ENCODE results near the gene PMEPA1. TPM values are rescaled to one million over a fixed set of nuclear protein-coding genes. Genes with fewer than 3 reads are reported as not detected.
A peak's percentile ranks its signal among the peaks of the same experiment; 100 is the strongest.

The PMEPA1 gene
- total and polyA plus RNA-seq, 2 donors (not counting 3 experiments of a cell fraction or from before 2014, with no cell fraction given) = 31.6 to 33.2 TPM

DNA sequence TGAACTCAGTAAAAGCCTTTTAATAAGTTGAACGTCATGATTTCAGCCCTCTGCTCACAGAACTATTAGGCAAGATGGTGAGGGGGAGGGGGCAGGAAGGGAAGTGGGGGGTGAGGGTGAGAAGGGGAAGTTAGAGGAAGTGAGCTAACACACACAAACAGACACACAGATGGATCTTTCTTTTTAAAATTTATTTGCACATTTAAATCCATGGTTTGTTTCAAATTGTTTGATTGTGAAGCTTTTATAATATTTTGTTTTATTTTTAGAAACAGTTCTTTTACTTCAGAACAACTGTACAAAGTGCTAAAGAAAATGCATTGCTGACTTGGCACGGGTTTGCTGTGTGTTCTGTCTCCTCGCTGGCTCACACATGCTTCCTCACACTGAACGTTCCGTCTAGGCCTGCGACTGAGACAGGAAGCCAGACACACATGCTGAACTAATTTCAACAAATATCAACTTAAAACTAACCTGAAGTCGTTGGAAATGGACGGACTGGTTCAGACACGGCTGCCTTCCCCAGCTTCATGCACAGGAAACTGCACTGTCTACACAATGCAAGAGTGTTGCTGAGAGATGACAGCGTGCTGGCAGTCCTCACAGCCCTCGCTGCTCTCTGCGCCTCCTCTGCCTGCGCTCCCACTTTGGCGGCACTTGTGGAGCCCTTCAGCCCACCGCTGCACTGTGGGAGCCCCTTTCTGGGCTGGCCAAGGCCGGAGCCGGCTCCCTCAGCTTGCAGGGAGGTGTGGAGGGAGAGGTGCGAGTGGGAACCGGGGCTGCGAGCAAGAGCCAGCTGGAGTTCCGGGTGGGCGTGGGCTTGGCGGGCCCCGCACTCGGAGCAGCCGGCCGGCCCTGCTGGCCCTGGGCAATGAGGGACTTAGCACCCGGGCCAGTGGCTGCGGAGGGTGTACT lies 81.5 kb downstream of the PMEPA1 start:
- peak overlapping the region; percentile 27 for H2AFZ ChIP-seq (ENCODE audit: low read depth, low read length)
- H3K4me1 ChIP-seq (ENCODE audit: control insufficient read depth, extremely low read depth, insufficient read depth, low read length) = peaks cover 8% of the 10 kb centered on the region
- FAIRE-seq (peak; percentile 97), DNase-seq (ENCODE audit: low read depth, low spot score) (peak; percentile 86)
- dilution Hi-C loops (cut with MboI; ENCODE audit: extremely low pct_ligation_motif_present, low sequenced_read_pairs) = loop anchor here (25.0 kb wide), 1 partner anchor 459 kb away; no protein-coding TSS in a partner anchor
- BruUV-seq (replicated peaks) = no TSS peak
- H3K36me3 ChIP-seq (ENCODE audit: control insufficient read depth in 2 of 2, extremely low read depth in 1 of 2, insufficient read depth in 2 of 2, low read length in 2 of 2) = no peaks in the 10 kb centered on the region
- ChIA-PET CTCF (interaction anchor here (0.7 to 2.2 kb wide), 8 partner anchors 13 to 552 kb away, joined by 3 to 10 read pairs (median 4); no protein-coding TSS in a partner anchor), POLR2A (interaction anchor here (0.6 kb wide), 1 partner anchor 10 kb away, joined by 4 read pairs; no protein-coding TSS in a partner anchor)
- TF ChIP-seq, protein P1, sequence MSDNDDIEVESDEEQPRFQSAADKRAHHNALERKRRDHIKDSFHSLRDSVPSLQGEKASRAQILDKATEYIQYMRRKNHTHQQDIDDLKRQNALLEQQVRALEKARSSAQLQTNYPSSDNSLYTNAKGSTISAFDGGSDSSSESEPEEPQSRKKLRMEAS (IDR thresholded peaks at IDR 0.05; ENCODE audit: insufficient read depth, insufficient read length) = no peak
- TF ChIP-seq JUN (IDR thresholded peaks at IDR 0.05; ENCODE audit: borderline replicate concordance, insufficient read depth, insufficient read length, low read depth) (no peak), EZH2 (IDR thresholded peaks at IDR 0.05; ENCODE audit: borderline replicate concordance, low read depth, low read length, severe bottlenecking) (no peak), GATA2 (IDR thresholded peaks at IDR 0.05; ENCODE audit: insufficient read depth, insufficient read length, low read depth, low read length) (no peak), MYC (IDR thresholded peaks at IDR 0.05; ENCODE audit: low read depth, low read length) (no peak), POLR2AphosphoS5 (IDR thresholded peaks at IDR 0.05; ENCODE audit: insufficient read depth, low read depth, low read length) (peak; percentile 25), FOS (IDR thresholded peaks at IDR 0.05; ENCODE audit: borderline replicate concordance, insufficient read depth, low read length) (peak; percentile 20), POLR2A (IDR thresholded peaks at IDR 0.05; ENCODE audit: low read depth, low read length) (no peak)
- TF ChIP-seq, protein P2, sequence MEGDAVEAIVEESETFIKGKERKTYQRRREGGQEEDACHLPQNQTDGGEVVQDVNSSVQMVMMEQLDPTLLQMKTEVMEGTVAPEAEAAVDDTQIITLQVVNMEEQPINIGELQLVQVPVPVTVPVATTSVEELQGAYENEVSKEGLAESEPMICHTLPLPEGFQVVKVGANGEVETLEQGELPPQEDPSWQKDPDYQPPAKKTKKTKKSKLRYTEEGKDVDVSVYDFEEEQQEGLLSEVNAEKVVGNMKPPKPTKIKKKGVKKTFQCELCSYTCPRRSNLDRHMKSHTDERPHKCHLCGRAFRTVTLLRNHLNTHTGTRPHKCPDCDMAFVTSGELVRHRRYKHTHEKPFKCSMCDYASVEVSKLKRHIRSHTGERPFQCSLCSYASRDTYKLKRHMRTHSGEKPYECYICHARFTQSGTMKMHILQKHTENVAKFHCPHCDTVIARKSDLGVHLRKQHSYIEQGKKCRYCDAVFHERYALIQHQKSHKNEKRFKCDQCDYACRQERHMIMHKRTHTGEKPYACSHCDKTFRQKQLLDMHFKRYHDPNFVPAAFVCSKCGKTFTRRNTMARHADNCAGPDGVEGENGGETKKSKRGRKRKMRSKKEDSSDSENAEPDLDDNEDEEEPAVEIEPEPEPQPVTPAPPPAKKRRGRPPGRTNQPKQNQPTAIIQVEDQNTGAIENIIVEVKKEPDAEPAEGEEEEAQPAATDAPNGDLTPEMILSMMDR (IDR thresholded peaks at IDR 0.05; ENCODE audit: extremely low read depth in 1 of 2, insufficient read depth in 1 of 2, low read depth in 1 of 2, low read length in 2 of 2) = no peak
- H3K4me2 ChIP-seq (ENCODE audit: insufficient read depth, low read length) = peak overlapping the region; percentile 14
- H3K9me3 ChIP-seq (replicated peaks; ENCODE audit: control insufficient read depth, insufficient read depth, low read length) = no peaks in the 10 kb centered on the region
- H3K27me3 ChIP-seq (ENCODE audit: control insufficient read depth in 2 of 2, insufficient read depth in 2 of 2, low read length in 2 of 2) = peaks cover 6% of the 10 kb centered on the region in 2 experiments
- intact Hi-C loops (cut with micrococcal nuclease) = loop anchor here (1.0 kb wide), 3 partner anchors 70 to 446 kb away; no protein-coding TSS in a partner anchor
- H3K4me3 ChIP-seq (replicated peaks in 1 of 3; ENCODE audit: insufficient read depth in 1 of 3, low read depth in 1 of 3, low read length in 3 of 3) = no peak overlapping the region
- H3K27ac ChIP-seq (ENCODE audit: insufficient read depth, low read depth, low read length) = peak overlapping the region; percentile 61
- H4K20me1 ChIP-seq (replicated peaks; ENCODE audit: control insufficient read depth, extremely low read depth, insufficient read depth, low read length) = no peaks in the 10 kb centered on the region
- no peaks in the 10 kb centered on the region for H3K9me1 ChIP-seq (replicated peaks; ENCODE audit: control insufficient read depth, extremely low read depth, insufficient read depth, low read length)
- H3K9ac ChIP-seq (replicated peaks; ENCODE audit: extremely low read depth, insufficient read depth, low read length) = peak overlapping the region; percentile 4
- H3K79me2 ChIP-seq (ENCODE audit: control insufficient read depth, insufficient read depth, low read length) = no peaks in the 10 kb centered on the region

All from endothelial cell of umbilical vein (primary cell).